DMS114 treated with DMSO at 0.1 percent for 48 hours (cell line): ENCODE data around the gene PDE4B.
"Not testable (repeated sequence)": the region's sequence is repeated elsewhere in the genome, so short reads cannot be mapped to it uniquely, and the experiment has no call there.

Experiments
- DNase-seq: peaks from one replicate; lab custom pipeline; 2025; ENCODE audit not compliant: unreplicated experiment; lab: John Stamatoyannopoulos, UW

Gene PDE4B

GRCh38 chr1:65813956-65814355 is 21.3 kb downstream of the PDE4B start:
- DNase-seq, result no peak

GRCh38 chr1:65814752-65815151 is 22.1 kb downstream of the PDE4B start:
- no peak for DNase-seq

GRCh38 chr1:65817891-65818290 is 25.2 kb downstream of the PDE4B start:
- DNase-seq, result no peak

GRCh38 chr1:65818966-65819365 is 26.3 kb downstream of the PDE4B start:
- no peak for DNase-seq

GRCh38 chr1:65820983-65821382 is 28.3 kb downstream of the PDE4B start:
- DNase-seq, result no peak

GRCh38 chr1:65821386-65821785 is 28.7 kb downstream of the PDE4B start:
- no peak for DNase-seq

- DNase-seq, result no peak
Measured at GRCh38 chr1:65824103-65824502, 31.4 kb downstream of the PDE4B start.

- DNase-seq, result no peak
Measured at GRCh38 chr1:65825741-65826140, 33.0 kb downstream of the PDE4B start.

GRCh38 chr1:65826782-65827181 is 34.1 kb downstream of the PDE4B start:
- no peak for DNase-seq

- no peak for DNase-seq
Measured at GRCh38 chr1:65827346-65827745, 34.7 kb downstream of the PDE4B start.

GRCh38 chr1:65830306-65830705 is 37.6 kb downstream of the PDE4B start:
- DNase-seq, result no peak

- no peak for DNase-seq
Measured at GRCh38 chr1:65832296-65832695, 39.6 kb downstream of the PDE4B start.

GRCh38 chr1:65836686-65837085 is 44.0 kb downstream of the PDE4B start:
- DNase-seq, result no peak

- no peak for DNase-seq
Measured at GRCh38 chr1:65840683-65841082, 48.0 kb downstream of the PDE4B start.

GRCh38 chr1:65844296-65844695 is 51.6 kb downstream of the PDE4B start:
- no peak for DNase-seq

GRCh38 chr1:65844821-65845534 is 52.3 kb downstream of the PDE4B start:
- no peak for DNase-seq

- no peak for DNase-seq
Measured at GRCh38 chr1:65845535-65846060, 52.9 kb downstream of the PDE4B start.

- DNase-seq, result no peak
Measured at GRCh38 chr1:65846866-65847265, 54.2 kb downstream of the PDE4B start.

- DNase-seq, result no peak
Measured at GRCh38 chr1:65850281-65850680, 57.6 kb downstream of the PDE4B start.

- not testable (repeated sequence) for DNase-seq
Measured at GRCh38 chr1:65856591-65856990, 63.9 kb downstream of the PDE4B start.

GRCh38 chr1:65866439-65866838 is 73.7 kb downstream of the PDE4B start:
- DNase-seq, result no peak

GRCh38 chr1:65872301-65872700 is 79.6 kb downstream of the PDE4B start:
- no peak for DNase-seq

GRCh38 chr1:65878342-65878741 is 85.6 kb downstream of the PDE4B start:
- not testable (repeated sequence) for DNase-seq
